ENCODE measurements around the gene ZFAND3. TPM values are rescaled to one million over a fixed set of nuclear protein-coding genes. Genes with fewer than 3 reads are reported as not detected.

Gene ZFAND3
- total and polyA plus RNA-seq, 8 donors = 19.8 to 164 (median 37.3) TPM

DNA sequence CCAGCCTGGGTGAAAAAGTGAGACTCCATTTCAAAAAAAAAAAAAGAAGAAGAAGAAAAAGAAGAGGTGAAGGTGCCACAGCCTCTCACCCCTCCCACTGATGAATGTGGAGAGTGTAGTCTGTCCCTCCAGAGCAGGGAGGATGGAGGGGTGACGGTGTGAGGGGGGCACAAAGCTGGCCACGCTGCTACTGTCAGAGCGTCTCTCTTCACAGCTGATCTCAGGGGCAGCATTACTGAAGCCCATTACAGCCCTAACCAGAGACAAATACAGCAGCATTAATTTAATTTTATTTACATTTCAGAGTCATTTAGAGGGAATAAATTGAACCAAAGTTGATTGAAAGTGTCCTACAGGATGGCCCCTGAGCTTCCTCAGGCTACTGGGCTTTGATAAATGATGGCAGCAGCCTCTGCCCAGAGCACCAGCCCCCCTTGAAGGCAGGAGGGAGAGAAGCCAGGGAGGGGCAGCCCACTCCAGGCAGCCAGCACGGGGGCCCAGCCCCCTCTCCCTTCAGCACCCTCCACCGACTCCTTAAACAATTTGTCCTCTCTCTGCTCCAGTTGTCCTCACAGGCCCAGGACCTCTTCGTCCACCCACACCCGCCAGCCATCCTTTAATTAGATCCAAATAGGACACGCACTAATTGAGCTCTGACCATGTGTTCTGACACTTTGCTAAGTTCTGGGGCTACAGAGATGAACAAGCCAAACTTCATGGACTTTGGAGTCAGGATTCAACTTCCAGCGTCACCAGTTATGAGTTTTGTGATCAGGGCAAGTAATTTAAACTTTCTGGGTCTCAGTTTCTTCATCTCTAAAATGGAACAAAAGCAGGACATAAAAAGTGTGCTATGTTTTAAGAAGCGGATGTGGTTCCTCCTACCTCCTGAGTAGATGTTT lies 18.6 kb upstream of the ZFAND3 start:
- WGBS, 5 donors = 63 to 83% (median 73%) methylated on average over 10 of the region's 10 CpGs
- no peak for DNase-seq
- H3K4me1 ChIP-seq = peaks cover 0 to 11% (median 0%) of the 10 kb centered on the region in 4 donors
- no peak overlapping the region for H3K4me3 ChIP-seq
- no peak overlapping the region for H3K27ac ChIP-seq
- H3K27me3 ChIP-seq = no peaks in the 10 kb centered on the region
- intact Hi-C loops (cut with DNase I; ENCODE audit: low total_unique reads) = no loop called here
- no peaks in the 10 kb centered on the region for H3K9me3 ChIP-seq
- H3K36me3 ChIP-seq = no peaks in the 10 kb centered on the region
- no peak for TF ChIP-seq EP300 (IDR thresholded peaks at IDR 0.05)

GRCh38 chr6:37801605-37801940 lies 18.0 kb upstream of the ZFAND3 start:
- no peak overlapping the region for H3K4me3 ChIP-seq
- no peak for TF ChIP-seq POLR2A (IDR thresholded peaks at IDR 0.05)
- no peak for TF ChIP-seq POLR2AphosphoS5 (IDR thresholded peaks at IDR 0.05)
- intact Hi-C loops (cut with DNase I; ENCODE audit: low total_unique reads) = no loop called here
- no peak overlapping the region for H3K27ac ChIP-seq
- DNase-seq = no peak
- H3K4me1 ChIP-seq = peaks cover 0 to 11% (median 0%) of the 10 kb centered on the region in 4 donors
- no peaks in the 10 kb centered on the region for H3K36me3 ChIP-seq
- H3K9me3 ChIP-seq = no peaks in the 10 kb centered on the region
- no peaks in the 10 kb centered on the region for H3K27me3 ChIP-seq

DNA sequence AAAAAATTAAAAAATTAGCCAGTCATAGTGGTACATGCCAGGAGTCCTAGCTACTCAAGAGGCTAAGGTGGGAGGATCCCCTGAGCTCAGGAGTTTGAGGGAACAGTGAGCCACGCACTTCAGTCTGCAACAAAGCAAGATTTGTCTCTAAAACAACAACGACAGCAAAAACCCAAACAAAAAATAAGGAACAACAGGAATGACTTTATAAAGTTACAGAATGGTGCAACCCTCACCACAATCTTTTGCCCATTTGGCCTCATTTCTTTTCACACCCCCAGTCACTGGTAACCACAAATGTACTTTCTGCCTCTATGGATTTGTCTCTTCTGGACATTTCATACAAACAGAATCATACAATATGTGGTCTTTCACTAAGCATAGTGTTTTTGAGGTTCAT lies 16.7 kb upstream of the ZFAND3 start:
- intact Hi-C loops (cut with DNase I; ENCODE audit: low total_unique reads) = no loop called here
- H3K4me1 ChIP-seq = peaks cover 0 to 11% (median 0%) of the 10 kb centered on the region in 4 donors
- no peak overlapping the region for H3K27ac ChIP-seq
- no peaks in the 10 kb centered on the region for H3K9me3 ChIP-seq
- no peak for DNase-seq
- 72 to 92% (median 87%) methylated on average over 2 of the region's 2 CpGs for WGBS, 5 donors
- no peaks in the 10 kb centered on the region for H3K27me3 ChIP-seq
- H3K4me3 ChIP-seq = no peak overlapping the region
- no peaks in the 10 kb centered on the region for H3K36me3 ChIP-seq
- TF ChIP-seq, protein P1, sequence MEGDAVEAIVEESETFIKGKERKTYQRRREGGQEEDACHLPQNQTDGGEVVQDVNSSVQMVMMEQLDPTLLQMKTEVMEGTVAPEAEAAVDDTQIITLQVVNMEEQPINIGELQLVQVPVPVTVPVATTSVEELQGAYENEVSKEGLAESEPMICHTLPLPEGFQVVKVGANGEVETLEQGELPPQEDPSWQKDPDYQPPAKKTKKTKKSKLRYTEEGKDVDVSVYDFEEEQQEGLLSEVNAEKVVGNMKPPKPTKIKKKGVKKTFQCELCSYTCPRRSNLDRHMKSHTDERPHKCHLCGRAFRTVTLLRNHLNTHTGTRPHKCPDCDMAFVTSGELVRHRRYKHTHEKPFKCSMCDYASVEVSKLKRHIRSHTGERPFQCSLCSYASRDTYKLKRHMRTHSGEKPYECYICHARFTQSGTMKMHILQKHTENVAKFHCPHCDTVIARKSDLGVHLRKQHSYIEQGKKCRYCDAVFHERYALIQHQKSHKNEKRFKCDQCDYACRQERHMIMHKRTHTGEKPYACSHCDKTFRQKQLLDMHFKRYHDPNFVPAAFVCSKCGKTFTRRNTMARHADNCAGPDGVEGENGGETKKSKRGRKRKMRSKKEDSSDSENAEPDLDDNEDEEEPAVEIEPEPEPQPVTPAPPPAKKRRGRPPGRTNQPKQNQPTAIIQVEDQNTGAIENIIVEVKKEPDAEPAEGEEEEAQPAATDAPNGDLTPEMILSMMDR (IDR thresholded peaks at IDR 0.05) = no peak
- TF ChIP-seq POLR2A (IDR thresholded peaks at IDR 0.05) (no peak), EP300 (IDR thresholded peaks at IDR 0.05) (no peak), POLR2AphosphoS5 (IDR thresholded peaks at IDR 0.05) (no peak)

GRCh38 chr6:37804586-37804985 lies 14.9 kb upstream of the ZFAND3 start:
- H3K9me3 ChIP-seq = no peaks in the 10 kb centered on the region
- WGBS, 5 donors = 71 to 91% (median 74%) methylated on average over 1 of the region's 1 CpG
- peaks cover 0 to under 1% (median 0%) of the 10 kb centered on the region in 4 donors for H3K4me1 ChIP-seq
- no peak for DNase-seq
- no peak overlapping the region for H3K4me3 ChIP-seq
- no peaks in the 10 kb centered on the region for H3K27me3 ChIP-seq
- intact Hi-C loops (cut with DNase I; ENCODE audit: low total_unique reads) = no loop called here
- TF ChIP-seq POLR2AphosphoS5 (IDR thresholded peaks at IDR 0.05) (no peak), EP300 (IDR thresholded peaks at IDR 0.05) (no peak), POLR2A (IDR thresholded peaks at IDR 0.05) (no peak)
- TF ChIP-seq, protein P1 (IDR thresholded peaks at IDR 0.05) = no peak
- H3K27ac ChIP-seq = no peak overlapping the region
- H3K36me3 ChIP-seq = no peaks in the 10 kb centered on the region

- H3K27ac ChIP-seq = no peak overlapping the region
- intact Hi-C loops (cut with DNase I; ENCODE audit: low total_unique reads) = no loop called here
- no peak overlapping the region for H3K4me3 ChIP-seq
- H3K4me1 ChIP-seq = no peaks in the 10 kb centered on the region
- DNase-seq = no peak
- H3K36me3 ChIP-seq = no peaks in the 10 kb centered on the region
- WGBS, 5 donors = 88 to 97% (median 90%) methylated on average over 2 of the region's 2 CpGs
- no peaks in the 10 kb centered on the region for H3K9me3 ChIP-seq
- H3K27me3 ChIP-seq = no peaks in the 10 kb centered on the region
- TF ChIP-seq POLR2AphosphoS5 (IDR thresholded peaks at IDR 0.05) (no peak), EP300 (IDR thresholded peaks at IDR 0.05) (no peak)
Measured at GRCh38 chr6:37806213-37806612, 13.3 kb upstream of the ZFAND3 start.

- Histone ChIP-seq H3K4me3 (no peak overlapping the region), H3K27ac (no peak overlapping the region), H3K36me3 (no peaks in the 10 kb centered on the region), H3K9me3 (no peaks in the 10 kb centered on the region), H3K27me3 (no peaks in the 10 kb centered on the region), H3K4me1 (no peaks in the 10 kb centered on the region)
- WGBS, 5 donors = 38 to 83% (median 51%) methylated on average over 2 to 6 of the region's 6 CpGs
- TF ChIP-seq, protein P1 (IDR thresholded peaks at IDR 0.05) = no peak
- no peak for TF ChIP-seq POLR2A (IDR thresholded peaks at IDR 0.05)
- no peak for TF ChIP-seq POLR2AphosphoS5 (IDR thresholded peaks at IDR 0.05)
- TF ChIP-seq EP300 (IDR thresholded peaks at IDR 0.05) = no peak
- peak in 1 of 2 donors; percentile 71 for DNase-seq
- intact Hi-C loops (cut with DNase I; ENCODE audit: low total_unique reads) = no loop called here
Measured at GRCh38 chr6:37807656-37808055, 11.9 kb upstream of the ZFAND3 start.

Data from stomach (tissue), 9 donors.